K562 (cell line): Measurements from ENCODE around the gene ABHD16A. TPM values are rescaled to one million over a fixed set of nuclear protein-coding genes. Genes with fewer than 3 reads are reported as not detected.

ENCODE experiments used
- ATAC-seq: fragments of 200-7000 bp; cut with Tn5 transposase; 3 replicates; pipeline ENCODE4 v1.9.1; 2020; ENCODE audit warnings: moderate library complexity
- BruUV-seq: library from RNA; stranded (reverse); fragments of 400-500 nt; replicated peaks from 2 replicates; lab custom pipeline; 2021; lab: Mats Ljungman, UMichigan
- CTCF ChIA-PET: fragments of 300-600 bp; formaldehyde crosslinking; extraction: SDS; loops from one replicate; lab custom pipeline; 2021; ENCODE audit warnings: low intra/inter-chr PET ratio; lab: Yijun Ruan, JAX
- POLR2A ChIA-PET: fragments of 300-600, 350-650 bp; sonication (Branson Sonifier 250); formaldehyde crosslinking; extraction: SDS; loops from one replicate; lab custom pipeline; 2021; ENCODE audit warnings: antibody characterized with exemption, inconsistent platforms; lab: Yijun Ruan, JAX
- DNase-seq, 4 experiments: peaks; one replicate each; pipeline versions ENCODE4 v3.0.0 to v3.0.0-alpha.2; 2011 to 2018; ENCODE audit warnings: low spot score in 3 of 4, mixed read lengths in 3 of 4; ENCODE audit errors: extremely low read depth in 1 of 4
- FAIRE-seq: peaks from 2 replicates; lab custom pipeline; 2011; peaks lifted over from hg19 to GRCh38; lab: Jason Lieb, UNC
- H2AFZ ChIP-seq: 2 replicates; pipeline ENCODE4 v1.6.0; 2011; ENCODE audit warnings: low read depth, low read length, control low read depth, inconsistent platforms
- H3K27ac ChIP-seq: fragments of 200-600 bp; 3 replicates; pipeline ENCODE4 v1.8.0; 2011; ENCODE audit warnings: low read depth, mild to moderate bottlenecking, control low read depth, inconsistent platforms, low read length, moderate library complexity, mixed read lengths; ENCODE audit errors: extremely low read depth
- H3K27me3 ChIP-seq, 2 experiments: fragments of 300-600 bp in 1 of 2; 2 replicates in 1 of 2; 3 replicates in 1 of 2; pipeline versions ENCODE4 v1.6.0 to v1.8.0; 2011; ENCODE audit warnings: inconsistent platforms in 2 of 2, low read length in 2 of 2, mild to moderate bottlenecking in 1 of 2, mixed read lengths in 1 of 2, moderate library complexity in 1 of 2; ENCODE audit not compliant: control insufficient read depth in 2 of 2, insufficient read depth in 2 of 2
- H3K36me3 ChIP-seq: fragments of 300-600 bp; 3 replicates; pipeline ENCODE4 v1.8.0; 2011; ENCODE audit warnings: mild to moderate bottlenecking, low read length, inconsistent platforms; ENCODE audit not compliant: control insufficient read depth, insufficient read depth
- H3K4me1 ChIP-seq, 2 experiments: fragments of 200-600 bp in 1 of 2; replicated peaks in 1 of 2; 2 replicates in 1 of 2; 3 replicates in 1 of 2; pipeline versions ENCODE4 v1.5.1 to v1.8.0; 2011; ENCODE audit warnings: inconsistent platforms in 2 of 2, low read length in 2 of 2, mild to moderate bottlenecking in 1 of 2, mixed read lengths in 1 of 2, moderate library complexity in 1 of 2; ENCODE audit not compliant: control insufficient read depth in 2 of 2, insufficient read depth in 2 of 2
- H3K4me2 ChIP-seq: 2 replicates; pipeline ENCODE4 v1.6.1; 2011; ENCODE audit warnings: low read length, control low read depth, inconsistent platforms, mixed read lengths; ENCODE audit not compliant: insufficient read depth
- H3K4me3 ChIP-seq: fragments of 200-600 bp; sonication (generic), shearing (Covaris generic); 2 replicates; pipeline ENCODE4 v1.5.1; 2016; ENCODE audit warnings: control low read depth, inconsistent platforms
- H3K79me2 ChIP-seq: fragments of 200-600 bp; 3 replicates; pipeline ENCODE4 v1.8.0; 2011; ENCODE audit warnings: low read length, inconsistent platforms; ENCODE audit not compliant: control insufficient read depth, insufficient read depth
- H3K9ac ChIP-seq, 2 experiments: 2 replicates each; pipeline versions ENCODE4 v1.6.0 to v1.6.1; 2011; ENCODE audit warnings: low read depth in 2 of 2, low read length in 2 of 2, control low read depth in 1 of 2, inconsistent platforms in 1 of 2, mild to moderate bottlenecking in 1 of 2, mixed read lengths in 1 of 2; ENCODE audit not compliant: insufficient read depth in 1 of 2
- H3K9me1 ChIP-seq: one replicate; pipeline ENCODE4 v1.6.0; 2011; ENCODE audit warnings: inconsistent platforms, mild to moderate bottlenecking, low read length, moderate library complexity; ENCODE audit not compliant: control insufficient read depth, insufficient read depth
- H3K9me3 ChIP-seq: replicated peaks from 2 replicates; pipeline ENCODE4 v1.5.1; 2011; ENCODE audit warnings: low read depth, low read length, inconsistent platforms; ENCODE audit not compliant: control insufficient read depth, insufficient read depth
- H4K20me1 ChIP-seq: replicated peaks from 2 replicates; pipeline ENCODE4 v1.6.1; 2011; ENCODE audit warnings: low read length, inconsistent platforms, mixed read lengths; ENCODE audit not compliant: control insufficient read depth, insufficient read depth
- CBFA2T2 ChIP-seq: fragments of 450-650 bp; conservative IDR thresholded peaks from 2 replicates; pipeline ENCODE4 v1.6.1; 2017; ENCODE audit warnings: mild to moderate bottlenecking
- CEBPB ChIP-seq: fragments of 450-650 bp; IDR thresholded peaks from 2 replicates; pipeline ENCODE4 v1.6.1; 2016; ENCODE audit warnings: missing genetic modification characterization, missing compliant biosample characterization
- ETV1 ChIP-seq: fragments of 450-650 bp; conservative IDR thresholded peaks from 2 replicates; pipeline ENCODE4 v1.6.1; 2016; ENCODE audit warnings: missing genetic modification characterization, control low read depth, low read depth, missing compliant biosample characterization
- ETV6 ChIP-seq, 3 experiments: fragments of 150-350 bp in 1 of 3; sonication (generic) in 1 of 3; formaldehyde crosslinking in 1 of 3; IDR thresholded peaks; 2 replicates each; pipeline versions ENCODE4 v1.6.1 to v1.8.0; 2014 to 2022; ENCODE audit warnings: borderline replicate concordance in 2 of 3, low read depth in 2 of 3, antibody characterized with exemption in 1 of 3, low read length in 1 of 3, mild to moderate bottlenecking in 1 of 3, missing genetic modification reagents in 1 of 3
- MEF2D ChIP-seq: conservative IDR thresholded peaks from 2 replicates; pipeline ENCODE4 v1.6.1; 2016; ENCODE audit warnings: low read depth, missing genetic modification characterization, missing compliant biosample characterization
- RBBP5 ChIP-seq: fragments of 200-600 bp; sonication (generic); IDR thresholded peaks from 2 replicates; pipeline ENCODE4 v1.6.1; 2012; ENCODE audit warnings: borderline replicate concordance, mild to moderate bottlenecking, low read length, control low read depth, inconsistent platforms; ENCODE audit not compliant: insufficient read depth, poor library complexity, severe bottlenecking
- SMAD3 ChIP-seq: fragments of 450-650 bp; formaldehyde crosslinking; conservative IDR thresholded peaks from 2 replicates; pipeline ENCODE4 v1.4.0; 2020; ENCODE audit warnings: mild to moderate bottlenecking
- SMC3 ChIP-seq: conservative IDR thresholded peaks from 2 replicates; pipeline ENCODE4 v1.6.1; 2011; ENCODE audit warnings: low read depth, low read length, improper control_type of control experiment; ENCODE audit not compliant: insufficient read depth
- SRF ChIP-seq, 2 experiments: fragments of 250-450, 450-650 bp in 1 of 2; sonication (Bioruptor Pico) in 1 of 2; sonication (generic) in 1 of 2; formaldehyde crosslinking; IDR thresholded peaks; 2 replicates each; pipeline versions ENCODE4 v1.5.0 to v1.5.1; 2020 to 2022; ENCODE audit warnings: mild to moderate bottlenecking in 1 of 2, missing genetic modification reagents in 1 of 2
- WHSC1 ChIP-seq: IDR thresholded peaks from one replicate; pipeline ENCODE4 v1.6.1; 2012; ENCODE audit warnings: low read length, control low read depth, inconsistent platforms
- ZNF764 ChIP-seq: fragments of 250-450 bp; sonication (Bioruptor Pico); IDR thresholded peaks from 2 replicates; pipeline ENCODE4 v1.4.0; 2020; ENCODE audit warnings: low read depth, mild to moderate bottlenecking, moderate library complexity
- WGBS: fragments of 100-300 bp; shearing (Covaris generic); methylation state at CpG from one replicate; pipeline ENCODE4 v1.1.6; 2016; ENCODE audit warnings: low coverage, mixed read lengths; ENCODE audit not compliant: insufficient coverage; ENCODE audit errors: missing lambda C conversion rate; 5-methylcytosine and 5-hydroxymethylcytosine counted together
- in situ Hi-C: fragments of 300-500 bp; cut with MboI; formaldehyde crosslinking; loops from 4 replicates; pipeline ENCODE4 v1.15.0; 2018; ENCODE audit warnings: inconsistent platforms, mixed read lengths
- intact Hi-C: fragments of 100-400 bp; cut with micrococcal nuclease; formaldehyde crosslinking; loops from 2 replicates; pipeline ENCODE4 v1.14.2; 2022
- polyA plus RNA-seq, 8 experiments: library from polyadenylated mRNA; depleted of rRNA in 4 of 8; stranded (reverse) in 5 of 8; unstranded in 3 of 8; fragments of >200 nt; fragmentation: Nextera tagmentation in 2 of 8; fragmentation: Illumina TruSeq in 1 of 8; extraction: Ambion mirVana in 2 of 8; extraction: Trizol in 1 of 8; gene quantifications; 2 replicates each; pipeline versions ENCODE4 v1.2.1 to v1.2.3, GENCODE V29; 2011 to 2014; ENCODE audit warnings: inconsistent platforms in 1 of 8, missing spikeins in 1 of 8
- total RNA-seq, 7 experiments: library from RNA; depleted of rRNA in 6 of 7; stranded (reverse); fragments of >200 nt in 6 of 7; fragmentation: Illumina TruSeq in 2 of 7; extraction: Trizol in 2 of 7; gene quantifications; 2 replicates each; pipeline versions ENCODE4 v1.2.1 to v1.2.3, GENCODE V29; 2011 to 2021; ENCODE audit warnings: low replicate concordance in 1 of 7
- TF ChIP-seq, protein P1 (sequence below): fragments of 250-450 bp; sonication (Bioruptor Pico); IDR thresholded peaks from 2 replicates; pipeline ENCODE4 v1.9.0; 2021; ENCODE audit warnings: mild to moderate bottlenecking, inconsistent platforms
- TF ChIP-seq, protein P2 (sequence below): fragments of 250-450 bp; sonication (Bioruptor Pico); IDR thresholded peaks from 2 replicates; pipeline ENCODE4 v1.4.0; 2020

Gene ABHD16A
- total and polyA plus RNA-seq, 9 of the 15 experiments (the other 6 are each of a cell fraction or from before 2014, with no cell fraction given) = 25.8 to 120 (median 81.6) TPM

DNA sequence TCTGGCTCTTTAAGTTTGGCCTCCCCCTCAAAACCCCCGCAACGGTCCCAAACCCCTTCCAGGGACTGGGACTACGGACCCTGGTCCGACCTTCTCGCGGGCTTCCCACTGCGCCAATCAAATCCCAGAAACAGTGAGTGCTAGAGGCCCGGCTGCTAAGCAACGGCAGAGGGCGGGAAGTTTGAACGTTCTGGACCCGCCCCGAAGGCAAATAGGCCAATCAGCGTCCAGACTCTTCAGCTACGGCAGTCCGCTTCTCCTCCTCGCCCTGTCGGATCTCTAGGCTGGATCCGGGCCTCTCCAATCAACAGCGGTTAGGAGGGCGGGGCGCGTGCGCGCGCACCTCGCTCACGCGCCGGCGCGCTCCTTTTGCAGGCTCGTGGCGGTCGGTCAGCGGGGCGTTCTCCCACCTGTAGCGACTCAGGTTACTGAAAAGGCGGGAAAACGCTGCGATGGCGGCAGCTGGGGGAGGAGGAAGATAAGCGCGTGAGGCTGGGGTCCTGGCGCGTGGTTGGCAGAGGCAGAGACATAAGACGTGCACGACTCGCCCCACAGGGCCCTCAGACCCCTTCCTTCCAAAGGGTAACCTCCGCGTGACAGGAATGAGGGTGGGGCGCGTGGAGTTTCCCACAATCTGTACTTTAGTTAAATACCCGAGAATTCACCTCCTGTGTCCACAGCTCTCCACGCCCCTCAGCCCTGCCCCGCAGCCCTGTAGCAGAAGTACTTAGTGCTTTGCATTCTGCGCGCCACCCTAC, 36.7 kb upstream of the ABHD16A start, which contains the start of gene MSH5 (continued):
- TF ChIP-seq ZNF764 (CRISPR knock-in tag) (peak; percentile 44; the same call in 1 of the 2 replicates), WHSC1 (no peak), RBBP5 (peak; percentile 93)

DNA sequence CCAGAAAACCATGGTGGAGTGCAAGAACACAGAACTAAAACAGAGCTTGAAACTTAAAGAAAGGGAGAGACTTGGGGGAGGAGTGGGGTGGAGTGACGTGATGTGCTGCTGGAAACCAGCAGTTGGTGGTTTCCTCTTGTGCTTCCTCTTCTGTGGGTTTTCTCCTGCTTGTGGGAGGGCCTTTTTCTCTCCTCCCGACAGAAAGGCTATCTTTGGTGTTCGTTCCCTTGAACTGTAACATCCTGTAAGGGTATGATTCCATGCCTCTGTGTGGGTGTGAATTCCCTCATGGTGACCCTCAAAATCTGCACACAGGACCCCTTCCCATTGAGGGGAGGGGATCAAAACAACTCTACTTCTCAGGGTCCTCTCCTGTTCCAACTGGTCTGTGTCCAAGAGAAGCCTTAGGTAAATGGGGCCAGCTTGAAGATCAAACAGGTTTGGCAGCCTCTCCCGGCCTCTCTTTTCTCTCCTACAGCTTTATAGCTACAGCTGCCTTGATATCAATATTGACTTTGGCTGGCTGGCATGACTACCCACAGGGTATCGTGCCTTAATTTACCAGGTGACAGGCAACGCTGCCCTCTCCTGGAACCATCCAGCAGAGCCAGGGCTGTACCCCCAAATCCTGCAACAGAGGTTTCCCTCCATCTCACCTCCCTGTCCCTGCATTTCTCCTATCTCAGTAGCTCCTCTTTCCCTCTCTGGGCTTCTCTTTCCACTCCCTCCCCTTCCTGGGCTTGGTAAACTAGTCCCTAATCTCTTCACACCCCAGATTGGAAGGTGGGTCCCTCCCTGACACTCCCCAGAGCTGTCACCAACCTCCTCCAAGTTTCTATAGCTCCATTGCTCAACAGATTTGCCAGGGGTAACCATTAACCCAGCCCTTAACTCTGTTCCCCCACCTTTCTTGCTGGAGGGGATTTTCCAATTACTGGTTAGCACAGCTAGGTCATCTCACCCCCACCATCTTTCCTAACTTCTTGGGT, 35.2 kb upstream of the ABHD16A start:
- no peaks in the 10 kb centered on the region for H3K9me3 ChIP-seq
- H3K4me3 ChIP-seq = peak overlapping the region; percentile 28
- WGBS = 4% methylated on average over 6 of the region's 6 CpGs
- intact Hi-C loops (loop anchor here (1.0 to 10.0 kb wide), 5 partner anchors 58 to 391 kb away; partner anchors contain the start of genes ATF6B, DXO and HSPA1B), in situ Hi-C loops (no loop called here)
- H3K36me3 ChIP-seq = peaks cover 50% of the 10 kb centered on the region
- peak overlapping the region; percentile 95 for H3K27ac ChIP-seq
- H3K79me2 ChIP-seq = peaks cover 85% of the 10 kb centered on the region
- ChIA-PET POLR2A (interaction anchor here (0.6 to 13.1 kb wide), 37 partner anchors 12 to 1234 kb away, joined by 3 to 236 read pairs (median 5); partner anchors contain the start of genes ABHD16A, BAG6, C6orf47 and CSNK2B), CTCF (no interaction called here)
- peaks cover 53 to 64% of the 10 kb centered on the region in 2 experiments for H3K4me1 ChIP-seq
- H4K20me1 ChIP-seq = peaks cover 24% of the 10 kb centered on the region
- H3K9ac ChIP-seq = peak overlapping the region; percentile 86 to 99; a peak in 3 of 4 replicates
- peak; percentile 99 for FAIRE-seq
- no peaks in the 10 kb centered on the region for H3K9me1 ChIP-seq
- peak; percentile 72 to 98 (median 83) for DNase-seq
- ATAC-seq = peak; percentile 42
- peak overlapping the region; percentile 85 for H3K4me2 ChIP-seq
- BruUV-seq = TSS peak; percentile 33
- H2AFZ ChIP-seq = peak overlapping the region; percentile 73
- no peaks in the 10 kb centered on the region for H3K27me3 ChIP-seq
- peak; percentile 67 for TF ChIP-seq SMAD3
- TF ChIP-seq, protein P1, sequence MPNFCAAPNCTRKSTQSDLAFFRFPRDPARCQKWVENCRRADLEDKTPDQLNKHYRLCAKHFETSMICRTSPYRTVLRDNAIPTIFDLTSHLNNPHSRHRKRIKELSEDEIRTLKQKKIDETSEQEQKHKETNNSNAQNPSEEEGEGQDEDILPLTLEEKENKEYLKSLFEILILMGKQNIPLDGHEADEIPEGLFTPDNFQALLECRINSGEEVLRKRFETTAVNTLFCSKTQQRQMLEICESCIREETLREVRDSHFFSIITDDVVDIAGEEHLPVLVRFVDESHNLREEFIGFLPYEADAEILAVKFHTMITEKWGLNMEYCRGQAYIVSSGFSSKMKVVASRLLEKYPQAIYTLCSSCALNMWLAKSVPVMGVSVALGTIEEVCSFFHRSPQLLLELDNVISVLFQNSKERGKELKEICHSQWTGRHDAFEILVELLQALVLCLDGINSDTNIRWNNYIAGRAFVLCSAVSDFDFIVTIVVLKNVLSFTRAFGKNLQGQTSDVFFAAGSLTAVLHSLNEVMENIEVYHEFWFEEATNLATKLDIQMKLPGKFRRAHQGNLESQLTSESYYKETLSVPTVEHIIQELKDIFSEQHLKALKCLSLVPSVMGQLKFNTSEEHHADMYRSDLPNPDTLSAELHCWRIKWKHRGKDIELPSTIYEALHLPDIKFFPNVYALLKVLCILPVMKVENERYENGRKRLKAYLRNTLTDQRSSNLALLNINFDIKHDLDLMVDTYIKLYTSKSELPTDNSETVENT = peak; percentile 83
- TF ChIP-seq ETV6 (IDR thresholded peaks at IDR 0.05; ENCODE audit: borderline replicate concordance in 1 of 2, low read depth in 2 of 2, low read length in 1 of 2) = peak in 1 of 2 experiments; percentile 94; a peak in 2 of 4 replicates
- TF ChIP-seq ETV6 (CRISPR knock-in tag; IDR thresholded peaks at IDR 0.05; ENCODE audit: borderline replicate concordance) = no peak
- peak; percentile 94 for TF ChIP-seq CEBPB (tag)
- no peak for TF ChIP-seq CBFA2T2
- TF ChIP-seq SRF (CRISPR knock-in tag; IDR thresholded peaks at IDR 0.05) = peak; percentile 72 to 93; a peak in 3 of 4 replicates
- peak; percentile 91 for TF ChIP-seq ETV1 (tag)
- TF ChIP-seq MEF2D (tag) = peak; percentile 22; the same call in 1 of the 2 replicates
- no peak; the same call in 1 of the 2 replicates for TF ChIP-seq SMC3
- TF ChIP-seq, protein P2, sequence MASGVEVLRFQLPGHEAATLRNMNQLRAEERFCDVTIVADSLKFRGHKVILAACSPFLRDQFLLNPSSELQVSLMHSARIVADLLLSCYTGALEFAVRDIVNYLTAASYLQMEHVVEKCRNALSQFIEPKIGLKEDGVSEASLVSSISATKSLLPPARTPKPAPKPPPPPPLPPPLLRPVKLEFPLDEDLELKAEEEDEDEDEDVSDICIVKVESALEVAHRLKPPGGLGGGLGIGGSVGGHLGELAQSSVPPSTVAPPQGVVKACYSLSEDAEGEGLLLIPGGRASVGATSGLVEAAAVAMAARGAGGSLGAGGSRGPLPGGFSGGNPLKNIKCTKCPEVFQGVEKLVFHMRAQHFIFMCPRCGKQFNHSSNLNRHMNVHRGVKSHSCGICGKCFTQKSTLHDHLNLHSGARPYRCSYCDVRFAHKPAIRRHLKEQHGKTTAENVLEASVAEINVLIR (CRISPR knock-in tag) = peak; percentile 78
